MM.1S (cell line): ENCODE data around the gene ILF2.

ENCODE experiments used
- DNase-seq: peaks from one replicate; pipeline ENCODE4 v3.0.0-alpha.2; 2015
- H2AFZ ChIP-seq: fragments of 300-600 bp; sonication (generic); 2 replicates; pipeline ENCODE4 v1.6.0; 2016; ENCODE audit warnings: antibody characterized with exemption, low read length
- H3F3A ChIP-seq: fragments of 300-600 bp; sonication (generic); 2 replicates; pipeline ENCODE4 v1.6.1; 2016; ENCODE audit warnings: mild to moderate bottlenecking, antibody characterized with exemption, low read length, moderate library complexity, mixed read lengths; ENCODE audit not compliant: insufficient read depth
- H3K27ac ChIP-seq: fragments of 300-600 bp; sonication (generic); 2 replicates; pipeline ENCODE4 v1.5.1; 2016; ENCODE audit warnings: mild to moderate bottlenecking, low read length
- H3K27me3 ChIP-seq: fragments of 300-600 bp; sonication (generic); replicated peaks from 2 replicates; pipeline ENCODE4 v1.6.0; 2016; ENCODE audit warnings: low read length; ENCODE audit not compliant: insufficient read depth
- H3K36me3 ChIP-seq: fragments of 300-600 bp; sonication (generic); replicated peaks from 2 replicates; pipeline ENCODE4 v1.6.1; 2016; ENCODE audit warnings: mild to moderate bottlenecking, low read length, mixed read lengths; ENCODE audit not compliant: insufficient read depth
- H3K4me1 ChIP-seq: fragments of 300-600 bp; sonication (generic); 2 replicates; pipeline ENCODE4 v1.6.1; 2016; ENCODE audit warnings: low read length, mixed read lengths
- H3K4me2 ChIP-seq: fragments of 300-600 bp; sonication (generic); 2 replicates; pipeline ENCODE4 v1.6.0; 2016; ENCODE audit warnings: low read depth, low read length
- H3K4me3 ChIP-seq: fragments of 300-600 bp; sonication (generic); 2 replicates; pipeline ENCODE4 v1.5.1; 2016; ENCODE audit warnings: low read length, mixed read lengths
- H3K79me2 ChIP-seq: fragments of 300-600 bp; sonication (generic); 2 replicates; pipeline ENCODE4 v1.6.1; 2016; ENCODE audit warnings: mixed run types, low read length, mixed read lengths
- H3K9ac ChIP-seq: fragments of 300-600 bp; sonication (generic); 2 replicates; pipeline ENCODE4 v1.6.1; 2016; ENCODE audit warnings: low read length, mixed read lengths
- H3K9me2 ChIP-seq: fragments of 300-600 bp; sonication (generic); replicated peaks from 2 replicates; pipeline ENCODE4 v1.6.1; 2016; ENCODE audit warnings: mild to moderate bottlenecking, low read length, mixed read lengths; ENCODE audit not compliant: insufficient read depth
- H3K9me3 ChIP-seq: fragments of 300-600 bp; sonication (generic); replicated peaks from 2 replicates; pipeline ENCODE4 v1.6.1; 2016; ENCODE audit warnings: mild to moderate bottlenecking, low read length, mixed read lengths; ENCODE audit not compliant: insufficient read depth
- H4K20me1 ChIP-seq: fragments of 300-600 bp; sonication (generic); 2 replicates; pipeline ENCODE4 v1.6.1; 2016; ENCODE audit warnings: mild to moderate bottlenecking, low read length, moderate library complexity, mixed read lengths; ENCODE audit not compliant: insufficient read depth
- EZH2 ChIP-seq: fragments of 300-600 bp; sonication (generic); optimal IDR thresholded peaks from 2 replicates; pipeline ENCODE3; 2017; ENCODE audit warnings: low read depth, mild to moderate bottlenecking, antibody characterized with exemption, low read length, mixed read lengths
- EZH2phosphoT487 ChIP-seq: fragments of 300-600 bp; sonication (generic); IDR thresholded peaks from 2 replicates; pipeline ENCODE4 v1.6.1; 2018; ENCODE audit warnings: antibody characterized with exemption, low read length
- TF ChIP-seq, protein P1 (sequence below): fragments of 300-600 bp; sonication (generic); IDR thresholded peaks from 2 replicates; pipeline ENCODE4 v1.5.1; 2016; ENCODE audit warnings: antibody characterized with exemption, low read length, mixed read lengths

Gene ILF2

DNA sequence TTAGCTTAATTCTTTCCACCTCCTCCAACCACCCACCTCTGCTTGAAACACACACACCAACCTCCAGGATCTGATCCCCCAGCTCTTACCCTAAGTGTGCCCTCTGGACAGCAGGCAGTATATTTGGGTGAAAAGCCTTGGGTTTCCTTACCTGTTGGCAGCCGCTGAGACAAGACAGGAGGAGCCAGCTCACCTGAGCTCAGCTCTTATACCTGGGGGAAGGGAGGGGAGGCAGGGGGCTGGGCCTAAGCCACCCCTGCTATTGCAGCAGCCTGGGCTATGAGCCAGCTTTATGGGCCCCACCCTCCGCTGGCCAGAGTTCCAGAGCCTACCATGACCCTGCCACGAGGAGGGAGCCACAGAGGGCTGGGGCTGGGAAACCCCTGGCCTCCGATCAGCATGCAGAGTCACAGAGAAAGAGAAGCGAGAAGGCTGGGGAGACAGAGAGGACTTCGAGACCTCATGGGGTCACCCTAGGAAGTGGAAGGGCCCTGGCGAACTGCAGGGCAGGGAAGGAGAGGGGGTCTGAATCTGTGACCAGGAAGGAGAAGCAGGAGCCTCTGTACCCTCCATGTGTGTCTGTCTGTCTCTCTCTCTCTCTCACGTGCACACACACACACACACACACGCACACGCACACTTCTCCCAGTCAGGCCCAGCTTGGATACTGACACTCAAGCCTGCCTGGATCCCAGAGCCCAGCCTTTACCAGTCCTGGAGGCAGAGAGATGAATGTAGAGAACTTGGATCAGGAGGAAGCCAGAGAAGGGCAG is 54.5 kb downstream of the ILF2 start, which contains the start of gene S100A14:
S100A14 (minus strand) TSS at position 182 of the 773 bp plus-strand sequence. CDS start 467 bp downstream, outside the sequence.
- no peaks in the 10 kb centered on the region for H4K20me1 ChIP-seq
- TF ChIP-seq, protein P1, sequence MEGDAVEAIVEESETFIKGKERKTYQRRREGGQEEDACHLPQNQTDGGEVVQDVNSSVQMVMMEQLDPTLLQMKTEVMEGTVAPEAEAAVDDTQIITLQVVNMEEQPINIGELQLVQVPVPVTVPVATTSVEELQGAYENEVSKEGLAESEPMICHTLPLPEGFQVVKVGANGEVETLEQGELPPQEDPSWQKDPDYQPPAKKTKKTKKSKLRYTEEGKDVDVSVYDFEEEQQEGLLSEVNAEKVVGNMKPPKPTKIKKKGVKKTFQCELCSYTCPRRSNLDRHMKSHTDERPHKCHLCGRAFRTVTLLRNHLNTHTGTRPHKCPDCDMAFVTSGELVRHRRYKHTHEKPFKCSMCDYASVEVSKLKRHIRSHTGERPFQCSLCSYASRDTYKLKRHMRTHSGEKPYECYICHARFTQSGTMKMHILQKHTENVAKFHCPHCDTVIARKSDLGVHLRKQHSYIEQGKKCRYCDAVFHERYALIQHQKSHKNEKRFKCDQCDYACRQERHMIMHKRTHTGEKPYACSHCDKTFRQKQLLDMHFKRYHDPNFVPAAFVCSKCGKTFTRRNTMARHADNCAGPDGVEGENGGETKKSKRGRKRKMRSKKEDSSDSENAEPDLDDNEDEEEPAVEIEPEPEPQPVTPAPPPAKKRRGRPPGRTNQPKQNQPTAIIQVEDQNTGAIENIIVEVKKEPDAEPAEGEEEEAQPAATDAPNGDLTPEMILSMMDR = no peak
- TF ChIP-seq EZH2 (no peak), EZH2phosphoT487 (no peak)
- H3K36me3 ChIP-seq = no peaks in the 10 kb centered on the region
- H3K4me2 ChIP-seq = no peak within 1 kb of the TSS
- H3K27ac ChIP-seq = no peak within 1 kb of the TSS
- no peaks in the 10 kb centered on the region for H3K79me2 ChIP-seq
- no peaks in the 10 kb centered on the region; the same call in 1 of the 2 replicates for H3K4me1 ChIP-seq
- H3F3A ChIP-seq = no peaks in the 10 kb centered on the region
- H3K4me3 ChIP-seq = no peak within 1 kb of the TSS
- H2AFZ ChIP-seq = peak within 1 kb of the TSS; percentile 31
- no peaks in the 10 kb centered on the region for H3K9me2 ChIP-seq
- H3K27me3 ChIP-seq = no peaks in the 10 kb centered on the region
- DNase-seq = no peak
- no peaks in the 10 kb centered on the region for H3K9me3 ChIP-seq
- no peak within 1 kb of the TSS for H3K9ac ChIP-seq

DNA sequence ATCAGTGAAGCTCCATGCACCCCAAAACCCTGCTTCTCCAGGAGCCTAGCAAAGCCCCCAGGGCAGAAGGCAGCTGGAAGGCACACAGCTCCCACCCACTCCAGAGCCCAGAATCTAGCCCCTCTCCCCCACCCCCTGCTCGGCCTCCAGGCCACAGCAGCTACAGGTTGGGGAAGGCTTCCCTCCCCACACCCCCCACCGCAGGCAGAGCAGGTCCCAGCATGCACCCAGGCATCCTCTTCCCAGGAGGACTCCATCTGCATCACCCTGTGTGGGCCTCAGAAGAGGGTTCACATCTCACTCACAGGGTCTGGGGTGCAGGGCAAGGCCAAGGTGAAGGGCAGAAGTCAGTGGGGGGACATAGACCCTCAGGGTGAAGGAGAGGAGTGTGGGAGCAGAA is 55.4 kb downstream of the ILF2 start:
- Histone ChIP-seq H3K4me2 (no peak overlapping the region), H3K9me3 (no peaks in the 10 kb centered on the region), H3K27me3 (no peaks in the 10 kb centered on the region), H3K4me1 (no peaks in the 10 kb centered on the region; the same call in 1 of the 2 replicates), H3K4me3 (no peak overlapping the region), H3F3A (no peaks in the 10 kb centered on the region), H3K79me2 (no peaks in the 10 kb centered on the region), H3K36me3 (no peaks in the 10 kb centered on the region), H4K20me1 (no peaks in the 10 kb centered on the region), H2AFZ (no peak overlapping the region), H3K9me2 (no peaks in the 10 kb centered on the region), H3K27ac (no peak overlapping the region), H3K9ac (no peak overlapping the region)
- DNase-seq = no peak
- no peak for TF ChIP-seq EZH2
- TF ChIP-seq, protein P1 = no peak
- no peak for TF ChIP-seq EZH2phosphoT487

DNA sequence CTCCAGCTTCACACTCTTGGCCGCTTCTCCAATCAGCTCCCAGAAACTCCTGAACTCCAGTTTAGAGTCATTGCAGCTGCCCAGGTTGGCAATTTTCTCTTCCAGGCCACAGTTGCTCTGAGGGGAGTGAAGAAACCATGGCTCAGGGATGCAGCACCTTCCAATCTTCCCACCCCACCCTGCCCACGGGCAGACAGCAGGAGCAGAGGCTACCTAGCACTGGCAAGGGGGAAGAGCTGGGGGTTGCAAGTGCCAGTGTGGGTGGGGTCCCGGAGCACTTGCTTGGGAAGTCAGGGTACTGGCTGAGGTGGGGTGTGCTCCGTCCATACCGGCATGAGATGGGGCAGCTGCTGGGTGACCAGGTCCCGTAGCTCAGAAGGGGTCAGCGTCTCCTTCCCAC is 55.9 kb downstream of the ILF2 start:
- no peaks in the 10 kb centered on the region for H3K79me2 ChIP-seq
- H4K20me1 ChIP-seq = no peaks in the 10 kb centered on the region
- no peak overlapping the region for H3K27ac ChIP-seq
- no peaks in the 10 kb centered on the region for H3K9me3 ChIP-seq
- no peaks in the 10 kb centered on the region for H3K9me2 ChIP-seq
- H3K27me3 ChIP-seq = no peaks in the 10 kb centered on the region
- DNase-seq = no peak
- no peak overlapping the region for H2AFZ ChIP-seq
- H3K4me1 ChIP-seq = no peaks in the 10 kb centered on the region; the same call in 1 of the 2 replicates
- no peaks in the 10 kb centered on the region for H3F3A ChIP-seq
- no peak overlapping the region for H3K4me2 ChIP-seq
- TF ChIP-seq, protein P1 = no peak
- TF ChIP-seq EZH2phosphoT487 = no peak
- no peak for TF ChIP-seq EZH2
- H3K36me3 ChIP-seq = no peaks in the 10 kb centered on the region
- H3K4me3 ChIP-seq = no peak overlapping the region
- H3K9ac ChIP-seq = no peak overlapping the region
